Activated CD4-positive, alpha-beta T cell treated with anti-CD3 and anti-CD28 coated beads for 36 hours (primary cell): ENCODE data around the gene KLHL20. TPM values are rescaled to one million over a fixed set of nuclear protein-coding genes. Genes with fewer than 3 reads are reported as not detected.
A peak's percentile ranks its signal among the peaks of the same experiment; 100 is the strongest.
"Not testable (repeated sequence)": the region's sequence is repeated elsewhere in the genome, so short reads cannot be mapped to it uniquely, and the experiment has no call there.

Experiments used
- ATAC-seq: fragments of 200-7000 bp; cut with Tn5 transposase; one replicate; pipeline ENCODE4 v1.10.0; 2021; ENCODE audit warnings: mild to moderate bottlenecking, moderate library complexity
- CTCF ChIA-PET: fragments of 350-600 bp; sonication (Branson Sonifier 250); formaldehyde crosslinking; loops from one replicate; lab custom pipeline; 2021; ENCODE audit warnings: antibody characterized with exemption; lab: Charles Lee
- POLR2A ChIA-PET: fragments of 350-600 bp; sonication (Branson Sonifier 250); formaldehyde crosslinking; loops from one replicate; lab custom pipeline; 2021; ENCODE audit warnings: antibody characterized with exemption, inconsistent platforms; lab: Charles Lee
- DNase-seq: peaks from one replicate; pipeline ENCODE4 v3.0.0-alpha.2; 2020
- H3K27ac Mint-ChIP-seq: one replicate; pipeline ENCODE4 v1.8.0; 2021; ENCODE audit warnings: mixed read lengths
- H3K27me3 Mint-ChIP-seq: one replicate; pipeline ENCODE4 v1.8.0; 2021; ENCODE audit warnings: mixed read lengths
- H3K36me3 Mint-ChIP-seq: one replicate; pipeline ENCODE4 v1.8.0; 2021; ENCODE audit warnings: low read depth, mixed read lengths
- H3K4me1 Mint-ChIP-seq: one replicate; pipeline ENCODE4 v1.8.0; 2021; ENCODE audit warnings: mixed read lengths
- H3K4me3 Mint-ChIP-seq: one replicate; pipeline ENCODE4 v1.8.0; 2021; ENCODE audit warnings: mild to moderate bottlenecking, moderate library complexity, mixed read lengths
- H3K9me3 Mint-ChIP-seq: one replicate; pipeline ENCODE4 v1.8.0; 2021; ENCODE audit warnings: low read depth, mixed read lengths
- intact Hi-C, 2 experiments: fragments of 100-400 bp; cut with DNase I in 1 of 2; cut with micrococcal nuclease in 1 of 2; formaldehyde crosslinking; loops; one replicate each; pipeline versions ENCODE4 v1.14.2 to v1.15.1; 2022 to 2024; cut with DNase I, micrococcal nuclease
- total RNA-seq, 2 experiments: library from RNA; stranded (reverse); gene quantifications; one replicate each; pipeline ENCODE4 v1.2.3, GENCODE V29; 2021

KLHL20 gene
- total RNA-seq, 2 experiments from 2014 or later = 11.1 to 14.1 TPM

DNA sequence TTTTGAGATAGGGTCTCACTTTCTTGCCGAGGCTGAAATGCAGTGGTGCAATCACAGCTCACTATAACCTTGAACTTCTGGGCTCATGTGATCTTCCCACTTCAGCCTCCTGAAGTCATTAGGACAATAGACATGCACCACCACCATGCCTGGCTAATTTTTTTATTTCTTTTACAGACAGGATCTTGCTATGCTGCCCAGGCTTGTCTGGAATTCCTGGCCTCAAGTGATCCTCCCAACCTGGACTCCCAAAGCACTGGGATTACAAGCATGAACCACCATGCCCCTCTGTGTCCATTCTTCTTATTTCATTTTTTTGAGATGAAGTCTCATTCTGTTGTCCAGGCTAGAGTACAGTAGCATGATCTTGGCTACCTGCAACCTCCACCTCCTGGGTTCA lies 12.0 kb upstream of the KLHL20 start:
- ATAC-seq (no peak), DNase-seq (no peak)
- no peaks in the 10 kb centered on the region for H3K36me3 Mint-ChIP-seq
- H3K4me3 Mint-ChIP-seq = no peak overlapping the region
- ChIA-PET CTCF (no interaction called here), POLR2A (no interaction called here)
- no peak overlapping the region for H3K27ac Mint-ChIP-seq
- H3K9me3 Mint-ChIP-seq = no peaks in the 10 kb centered on the region
- intact Hi-C loops = no loop called here
- peaks cover 17% of the 10 kb centered on the region for H3K27me3 Mint-ChIP-seq
- no peaks in the 10 kb centered on the region for H3K4me1 Mint-ChIP-seq

DNA sequence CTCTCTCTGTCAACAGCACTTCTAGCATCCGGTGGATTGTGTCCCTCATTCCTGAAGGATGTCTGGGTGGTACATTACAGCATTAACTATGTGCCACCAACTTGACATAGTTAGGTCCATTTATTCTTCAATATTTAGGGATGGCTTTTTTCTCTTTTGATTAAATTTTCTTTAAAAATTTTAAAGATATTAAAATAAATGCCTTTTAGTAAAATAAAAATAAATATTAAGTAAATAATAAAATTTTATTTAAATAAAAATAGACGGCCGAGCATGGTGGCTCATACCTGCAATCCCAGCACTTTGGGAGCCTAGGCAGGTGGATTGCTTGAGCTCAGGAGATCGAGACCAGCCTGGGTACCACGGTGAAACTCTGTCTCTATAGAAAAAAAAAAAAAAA lies 9.7 kb upstream of the KLHL20 start:
- no peaks in the 10 kb centered on the region for H3K9me3 Mint-ChIP-seq
- ChIA-PET CTCF (no interaction called here), POLR2A (no interaction called here)
- peaks cover 12% of the 10 kb centered on the region for H3K27me3 Mint-ChIP-seq
- H3K36me3 Mint-ChIP-seq = no peaks in the 10 kb centered on the region
- ATAC-seq (no peak), DNase-seq (no peak)
- no peak overlapping the region for H3K4me3 Mint-ChIP-seq
- no peaks in the 10 kb centered on the region for H3K4me1 Mint-ChIP-seq
- no peak overlapping the region for H3K27ac Mint-ChIP-seq
- intact Hi-C loops = no loop called here

DNA sequence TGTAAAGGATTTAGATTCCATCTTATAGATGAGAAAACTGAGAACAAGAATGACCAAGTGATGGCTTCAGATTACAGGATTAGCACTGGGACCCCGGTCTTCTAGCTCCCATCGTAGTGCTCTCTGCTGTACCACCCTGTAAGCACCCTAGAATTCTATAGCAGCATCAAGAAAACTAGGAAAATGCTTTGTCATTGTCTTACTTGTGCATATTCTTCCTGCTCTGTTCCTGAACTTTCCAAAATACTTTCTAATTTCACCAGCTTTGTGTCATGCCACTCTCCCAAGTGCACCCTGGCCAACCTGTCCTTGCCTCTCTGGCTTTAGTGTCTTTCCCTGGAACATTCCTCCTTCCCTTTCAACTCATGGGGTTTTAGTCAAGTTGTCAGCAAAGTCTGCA lies 6.0 kb upstream of the KLHL20 start:
- H3K4me1 Mint-ChIP-seq = no peaks in the 10 kb centered on the region
- DNase-seq (no peak), ATAC-seq (no peak)
- ChIA-PET CTCF (interaction anchor here (0.7 to 1.1 kb wide), 2 partner anchors 12 to 279 kb away, joined by 3 read pairs; no protein-coding TSS in a partner anchor), POLR2A (no interaction called here)
- no peak overlapping the region for H3K4me3 Mint-ChIP-seq
- intact Hi-C loops = no loop called here
- H3K36me3 Mint-ChIP-seq = no peaks in the 10 kb centered on the region
- H3K27me3 Mint-ChIP-seq = peaks cover 17% of the 10 kb centered on the region
- no peak overlapping the region for H3K27ac Mint-ChIP-seq
- no peaks in the 10 kb centered on the region for H3K9me3 Mint-ChIP-seq

DNA sequence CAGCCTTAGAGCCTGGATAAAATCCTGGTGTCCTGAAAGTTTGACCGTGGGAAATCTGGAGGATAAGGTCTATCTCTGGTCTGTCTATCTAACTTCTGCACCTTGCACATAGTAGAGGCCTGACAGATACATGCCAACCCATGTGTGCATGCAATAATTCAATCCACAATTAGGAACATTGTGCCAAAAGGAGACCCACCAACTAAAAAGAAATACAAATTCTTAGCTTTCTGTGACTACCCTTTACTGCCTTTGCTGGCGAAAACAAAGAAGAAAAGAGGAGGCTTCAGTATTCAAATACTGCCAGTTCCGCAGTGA lies 381 bp upstream of the KLHL20 start:
- intact Hi-C loops = loop anchor here (1.0 to 10.0 kb wide), 6 partner anchors 110 to 310 kb away; partner anchors contain the start of genes CENPL (in 2 of the 2), DARS2 (in 2 of the 2), ZBTB37 (in 2 of the 2) and PRDX6 (in 1 of the 2)

DNA sequence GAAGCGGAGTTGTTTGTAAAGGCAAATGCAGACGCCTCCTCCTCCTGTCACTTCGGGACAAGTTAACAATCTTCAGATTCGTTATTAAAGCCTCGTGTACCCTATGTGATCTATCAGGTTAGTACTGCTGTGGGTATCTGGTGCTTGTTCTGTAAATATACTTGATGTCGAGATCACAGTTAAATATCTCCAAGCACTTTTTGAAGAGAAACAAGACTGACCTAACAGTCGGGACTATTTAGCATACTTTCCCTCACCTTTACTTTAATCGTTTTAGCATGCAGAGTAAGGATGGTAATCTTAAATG lies 710 bp downstream of the KLHL20 start:
- no peak for ATAC-seq
- peaks cover 28% of the 10 kb centered on the region for H3K4me1 Mint-ChIP-seq
- ChIA-PET CTCF (interaction anchor here (0.7 to 4.1 kb wide), 3 partner anchors 42 to 286 kb away, joined by 3 to 17 read pairs (median 4); no protein-coding TSS in a partner anchor), POLR2A (interaction anchor here (3.0 kb wide), 1 partner anchor 109 kb away, joined by 15 read pairs; the partner anchor contains the start of genes CENPL and DARS2)
- H3K9me3 Mint-ChIP-seq = no peaks in the 10 kb centered on the region
- H3K36me3 Mint-ChIP-seq = peaks cover 11% of the 10 kb centered on the region
- H3K27me3 Mint-ChIP-seq = peaks cover 7% of the 10 kb centered on the region
- H3K4me3 Mint-ChIP-seq = peak overlapping the region; percentile 86
- intact Hi-C loops = loop anchor here (1.0 to 10.0 kb wide), 7 partner anchors 153 to 1284 kb away; partner anchors contain the start of genes RC3H1 (in 2 of the 2), CACYBP (in 1 of the 2), PRDX6 (in 1 of the 2) and ZBTB37 (in 1 of the 2)
- DNase-seq = no peak
- H3K27ac Mint-ChIP-seq = peak overlapping the region; percentile 88

More for the DNA sequence above, 381 bp upstream of the KLHL20 start:
- H3K27me3 Mint-ChIP-seq = peaks cover 11% of the 10 kb centered on the region
- CTCF ChIA-PET = interaction anchor here (0.6 to 4.1 kb wide), 5 partner anchors 8 to 285 kb away, joined by 3 to 17 read pairs (median 3); no protein-coding TSS in a partner anchor
- H3K36me3 Mint-ChIP-seq = peaks cover 7% of the 10 kb centered on the region
- DNase-seq = no peak
- peak overlapping the region; percentile 86 for H3K4me3 Mint-ChIP-seq
- no peak for ATAC-seq
- peak overlapping the region; percentile 88 for H3K27ac Mint-ChIP-seq
- POLR2A ChIA-PET = interaction anchor here (0.7 to 3.0 kb wide), 3 partner anchors 110 to 284 kb away, joined by 3 to 15 read pairs (median 3); partner anchors contain the start of genes CENPL and DARS2
- no peaks in the 10 kb centered on the region for H3K9me3 Mint-ChIP-seq
- peaks cover 24% of the 10 kb centered on the region for H3K4me1 Mint-ChIP-seq

DNA sequence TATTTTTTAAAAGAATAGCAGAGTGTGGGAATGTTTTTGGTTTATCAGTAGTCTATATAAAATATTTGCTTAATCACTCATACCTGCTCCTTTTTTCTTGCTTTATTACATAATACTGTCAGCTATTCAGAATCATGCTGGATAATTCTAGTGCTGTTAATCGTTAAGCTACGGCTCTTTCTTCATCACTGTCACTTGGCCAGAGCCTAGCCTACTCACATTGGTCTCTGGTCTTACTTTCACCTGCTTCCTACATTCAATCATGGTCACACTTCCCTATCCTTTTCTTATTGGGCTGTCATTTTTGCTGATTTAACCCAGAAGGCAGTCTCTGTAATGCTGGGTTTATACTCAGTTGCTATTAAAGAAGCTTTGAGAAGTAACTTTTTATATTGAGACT lies 2.5 kb downstream of the KLHL20 start:
- no peak for DNase-seq
- CTCF ChIA-PET = interaction anchor here (4.1 kb wide), 1 partner anchor 288 kb away, joined by 17 read pairs; no protein-coding TSS in a partner anchor
- H3K36me3 Mint-ChIP-seq = peaks cover 22% of the 10 kb centered on the region
- peaks cover 33% of the 10 kb centered on the region for H3K4me1 Mint-ChIP-seq
- intact Hi-C loops = loop anchor here in 1 of 2 experiments (10.0 kb wide), 1 partner anchor 308 kb away; the partner anchor contains the start of gene RC3H1
- H3K27ac Mint-ChIP-seq = peak overlapping the region; percentile 9
- H3K27me3 Mint-ChIP-seq = peaks cover 5% of the 10 kb centered on the region
- no peaks in the 10 kb centered on the region for H3K9me3 Mint-ChIP-seq
- H3K4me3 Mint-ChIP-seq = peak overlapping the region; percentile 21
- POLR2A ChIA-PET = interaction anchor here (0.6 to 3.0 kb wide), 2 partner anchors 107 to 248 kb away, joined by 3 to 15 read pairs; partner anchors contain the start of genes CENPL and DARS2
- ATAC-seq = no peak

DNA sequence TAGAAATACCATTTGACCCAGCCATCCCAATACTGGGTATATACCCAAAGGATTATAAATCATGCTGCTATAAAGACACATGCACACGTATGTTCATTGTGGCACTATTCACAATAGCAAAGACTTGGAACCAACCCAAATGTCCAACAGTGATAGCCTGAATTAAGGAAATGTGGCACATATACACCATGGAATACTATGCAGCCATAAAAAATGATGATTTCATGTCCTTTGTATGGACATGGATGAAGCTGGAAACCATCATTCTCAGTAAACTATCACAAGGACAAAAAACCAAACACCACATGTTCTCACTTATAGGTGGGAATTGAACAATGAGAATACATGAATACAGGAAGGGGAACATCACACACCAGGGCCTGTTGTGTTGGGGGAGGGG lies 16.6 kb downstream of the KLHL20 start:
- H3K27me3 Mint-ChIP-seq, H3K4me1 Mint-ChIP-seq, CTCF ChIA-PET, ATAC-seq, H3K27ac Mint-ChIP-seq, intact Hi-C loops, H3K4me3 Mint-ChIP-seq, DNase-seq: not testable (repeated sequence)
- Mint-ChIP-seq H3K36me3 (peaks cover 43% of the 10 kb centered on the region), H3K9me3 (peaks cover 10% of the 10 kb centered on the region)
- POLR2A ChIA-PET = interaction anchor here (0.6 kb wide), 2 partner anchors 54 to 99 kb away, joined by 3 to 5 read pairs; no protein-coding TSS in a partner anchor

DNA sequence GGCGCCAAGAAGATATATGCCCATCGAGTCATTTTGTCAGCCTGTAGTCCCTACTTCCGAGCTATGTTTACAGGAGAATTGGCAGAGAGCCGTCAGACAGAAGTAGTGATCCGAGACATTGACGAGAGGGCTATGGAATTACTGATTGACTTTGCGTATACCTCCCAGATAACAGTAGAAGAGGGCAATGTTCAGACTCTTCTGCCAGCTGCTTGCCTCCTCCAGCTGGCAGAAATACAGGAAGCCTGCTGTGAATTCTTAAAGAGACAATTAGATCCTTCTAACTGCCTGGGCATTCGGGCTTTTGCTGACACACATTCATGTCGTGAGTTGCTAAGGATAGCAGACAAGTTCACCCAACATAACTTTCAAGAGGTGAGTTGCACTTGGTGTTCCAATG lies 19.1 kb downstream of the KLHL20 start:
- POLR2A ChIA-PET = no interaction called here

DNA sequence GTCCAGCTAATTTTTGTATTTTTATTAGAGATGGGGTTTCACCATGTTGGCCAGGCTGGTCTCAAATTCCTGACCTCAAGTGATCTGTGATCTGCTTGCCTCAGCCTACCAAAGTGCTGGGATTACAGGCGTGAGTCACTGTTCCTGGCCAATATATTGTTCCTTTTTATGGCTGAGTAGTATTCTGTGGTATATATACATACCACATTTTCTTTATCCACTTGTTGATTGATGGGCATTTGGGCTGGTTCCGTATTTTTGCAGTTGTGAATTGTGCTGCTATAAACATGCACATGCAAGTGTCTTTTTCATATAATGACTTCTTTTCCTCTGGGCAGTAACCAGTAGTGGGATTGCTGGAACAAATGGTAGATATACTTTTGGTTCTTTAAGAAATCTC lies 21.3 kb downstream of the KLHL20 start:
- ATAC-seq, H3K27me3 Mint-ChIP-seq, POLR2A ChIA-PET, DNase-seq, H3K9me3 Mint-ChIP-seq, H3K27ac Mint-ChIP-seq, H3K4me3 Mint-ChIP-seq, intact Hi-C loops: not testable (repeated sequence)
- CTCF ChIA-PET = interaction anchor here (0.8 kb wide), 1 partner anchor 11 kb away, joined by 3 read pairs; no protein-coding TSS in a partner anchor
- peaks cover 30% of the 10 kb centered on the region for H3K4me1 Mint-ChIP-seq
- H3K36me3 Mint-ChIP-seq = peaks cover 60% of the 10 kb centered on the region

More for the DNA sequence above, 19.1 kb downstream of the KLHL20 start:
- H3K36me3 Mint-ChIP-seq = peaks cover 51% of the 10 kb centered on the region
- no peak overlapping the region for H3K27ac Mint-ChIP-seq
- H3K4me1 Mint-ChIP-seq = peaks cover 23% of the 10 kb centered on the region
- intact Hi-C loops = no loop called here
- CTCF ChIA-PET = interaction anchor here (0.9 to 1.3 kb wide), 2 partner anchors 9 to 48 kb away, joined by 3 read pairs; no protein-coding TSS in a partner anchor
- H3K4me3 Mint-ChIP-seq = no peak overlapping the region
- DNase-seq = no peak
- H3K9me3 Mint-ChIP-seq = peaks cover 13% of the 10 kb centered on the region
- no peak for ATAC-seq
- H3K27me3 Mint-ChIP-seq = no peaks in the 10 kb centered on the region

DNA sequence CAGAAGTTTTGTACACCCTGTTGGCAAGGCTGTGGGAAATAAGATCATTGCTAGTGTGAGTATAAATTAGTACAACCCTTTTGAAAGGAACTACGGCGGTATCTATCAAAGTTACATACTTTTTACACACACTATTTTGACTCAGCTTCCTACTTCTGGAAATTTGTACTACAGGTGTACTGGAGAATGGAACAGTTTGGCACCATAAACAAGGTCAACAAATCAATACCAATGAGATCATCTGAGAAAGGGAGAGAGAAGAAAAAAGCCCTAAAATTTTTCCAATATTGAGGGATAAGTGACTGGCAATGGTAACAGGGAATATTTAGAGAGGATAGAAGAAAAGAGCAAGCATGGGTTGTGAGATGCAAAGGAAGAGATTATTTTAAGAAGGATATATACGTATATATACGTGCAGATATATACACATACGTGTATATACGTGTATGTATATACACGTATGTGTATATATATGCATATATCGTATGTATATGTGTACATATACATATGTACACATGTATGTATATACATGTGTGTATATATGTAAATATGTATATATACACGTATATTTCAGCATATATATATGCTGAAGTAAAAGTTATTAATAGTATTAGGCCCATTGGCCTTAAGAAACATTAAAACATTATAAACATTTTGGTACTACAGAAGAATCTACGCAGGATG lies 27.6 kb downstream of the KLHL20 start:
- ATAC-seq = no peak
- ChIA-PET CTCF (interaction anchor here (0.7 kb wide), 1 partner anchor 9 kb away, joined by 3 read pairs; no protein-coding TSS in a partner anchor), POLR2A (no interaction called here)
- H3K27me3 Mint-ChIP-seq = no peaks in the 10 kb centered on the region
- DNase-seq = no peak
- H3K27ac Mint-ChIP-seq = no peak overlapping the region
- H3K36me3 Mint-ChIP-seq = peaks cover 52% of the 10 kb centered on the region
- intact Hi-C loops = no loop called here
- no peak overlapping the region for H3K4me3 Mint-ChIP-seq
- no peaks in the 10 kb centered on the region for H3K9me3 Mint-ChIP-seq
- H3K4me1 Mint-ChIP-seq = peaks cover 35% of the 10 kb centered on the region

DNA sequence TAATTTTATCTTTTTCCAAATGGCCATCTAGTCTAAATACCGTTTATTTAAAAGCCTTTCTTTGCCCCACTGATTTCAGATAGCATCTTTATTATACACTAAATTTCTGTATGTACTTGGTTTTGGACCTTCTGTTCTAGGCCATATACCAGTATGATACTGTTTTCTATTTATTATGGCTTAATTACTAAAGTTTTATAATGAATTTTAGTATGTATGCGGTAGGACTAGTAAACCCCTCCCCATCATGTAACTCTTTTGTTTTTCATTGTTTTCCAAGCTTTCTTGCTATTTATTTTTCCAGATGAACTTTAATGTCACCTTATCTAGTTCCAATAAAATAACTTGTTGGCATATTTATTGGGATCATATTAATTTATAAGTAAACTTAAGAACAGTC lies 29.9 kb downstream of the KLHL20 start:
- Mint-ChIP-seq H3K9me3 (no peaks in the 10 kb centered on the region), H3K36me3 (peaks cover 41% of the 10 kb centered on the region), H3K4me3 (no peak overlapping the region), H3K27ac (no peak overlapping the region), H3K4me1 (peaks cover 23% of the 10 kb centered on the region), H3K27me3 (no peaks in the 10 kb centered on the region)
- ATAC-seq = no peak
- POLR2A ChIA-PET = no interaction called here
- DNase-seq = no peak
- CTCF ChIA-PET = no interaction called here
- intact Hi-C loops = no loop called here
